RWPE2 (cell line): ENCODE results near the gene PSMD3.

ENCODE experiments used
- ATAC-seq: fragments of 200-7000 bp; cut with Tn5 transposase; 3 replicates; pipeline ENCODE4 v1.9.1; 2021; ENCODE audit warnings: low read depth
- DNase-seq: peaks from one replicate; pipeline ENCODE4 v3.0.0-alpha.2; 2020; ENCODE audit warnings: low spot score
- H3K27ac ChIP-seq: fragments of 450-650 bp; 2 replicates; pipeline ENCODE4 v1.5.1; 2017; ENCODE audit warnings: mild to moderate bottlenecking; ENCODE audit not compliant: poor library complexity, severe bottlenecking
- H3K27me3 ChIP-seq: fragments of 250-450 bp; sonication (Bioruptor Pico); 2 replicates; pipeline ENCODE4 v1.5.1; 2021; ENCODE audit warnings: mild to moderate bottlenecking, moderate library complexity; ENCODE audit not compliant: insufficient read depth, poor library complexity, severe bottlenecking
- H3K36me3 ChIP-seq: fragments of 250-450 bp; sonication (Bioruptor Pico); 2 replicates; pipeline ENCODE4 v1.5.1; 2020; ENCODE audit warnings: low read depth, mild to moderate bottlenecking, moderate library complexity
- H3K4me1 ChIP-seq: fragments of 250-450 bp; sonication (Bioruptor Pico); 2 replicates; pipeline ENCODE4 v1.5.1; 2021; ENCODE audit warnings: mild to moderate bottlenecking, moderate library complexity; ENCODE audit not compliant: insufficient read depth, poor library complexity, severe bottlenecking
- H3K4me3 ChIP-seq: fragments of 250-450 bp; sonication (Bioruptor Pico); 2 replicates; pipeline ENCODE4 v1.5.1; 2021; ENCODE audit warnings: mild to moderate bottlenecking, moderate library complexity; ENCODE audit not compliant: severe bottlenecking
- H3K9me3 ChIP-seq: fragments of 250-450 bp; sonication (Bioruptor Pico); 2 replicates; pipeline ENCODE4 v1.5.1; 2021; ENCODE audit warnings: mild to moderate bottlenecking, moderate library complexity; ENCODE audit not compliant: severe bottlenecking
- TF ChIP-seq, protein P1 (sequence below): fragments of 450-650 bp; IDR thresholded peaks from one replicate; pipeline ENCODE4 v1.5.1; 2017; ENCODE audit warnings: mild to moderate bottlenecking, moderate library complexity; ENCODE audit not compliant: poor library complexity, severe bottlenecking

Gene PSMD3

DNA sequence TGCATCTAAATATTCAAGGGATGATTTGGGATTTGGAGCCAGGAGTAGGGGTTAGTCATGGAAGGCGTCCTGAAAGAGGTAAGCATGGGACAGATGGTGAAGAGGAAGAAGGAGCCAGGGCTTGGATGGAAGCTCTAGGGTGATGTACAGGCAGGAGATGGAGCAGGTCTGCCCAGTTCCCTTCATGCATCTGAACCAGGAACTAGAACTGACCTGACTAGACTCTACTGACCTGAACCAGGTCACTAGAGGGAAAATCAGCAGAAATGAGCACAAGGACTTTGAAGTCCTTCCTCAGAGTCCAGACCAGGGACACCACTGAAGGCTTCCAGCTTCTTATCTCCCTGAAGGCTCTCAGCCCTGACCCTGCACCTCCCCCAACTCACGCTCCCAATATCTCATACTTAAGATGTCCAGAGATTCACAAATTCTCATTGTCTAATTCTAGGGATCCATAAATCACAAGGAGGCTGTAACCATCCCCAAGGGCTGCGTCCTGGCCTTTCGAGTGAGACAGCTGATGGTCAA is 9.5 kb upstream of the PSMD3 start:
- no peaks in the 10 kb centered on the region for H3K36me3 ChIP-seq
- H3K4me1 ChIP-seq, result peaks cover 4% of the 10 kb centered on the region
- no peak for ATAC-seq
- no peak overlapping the region for H3K27ac ChIP-seq
- DNase-seq, result no peak
- H3K9me3 ChIP-seq, result no peaks in the 10 kb centered on the region
- H3K27me3 ChIP-seq, result no peaks in the 10 kb centered on the region
- no peak overlapping the region for H3K4me3 ChIP-seq
- TF ChIP-seq, protein P1, sequence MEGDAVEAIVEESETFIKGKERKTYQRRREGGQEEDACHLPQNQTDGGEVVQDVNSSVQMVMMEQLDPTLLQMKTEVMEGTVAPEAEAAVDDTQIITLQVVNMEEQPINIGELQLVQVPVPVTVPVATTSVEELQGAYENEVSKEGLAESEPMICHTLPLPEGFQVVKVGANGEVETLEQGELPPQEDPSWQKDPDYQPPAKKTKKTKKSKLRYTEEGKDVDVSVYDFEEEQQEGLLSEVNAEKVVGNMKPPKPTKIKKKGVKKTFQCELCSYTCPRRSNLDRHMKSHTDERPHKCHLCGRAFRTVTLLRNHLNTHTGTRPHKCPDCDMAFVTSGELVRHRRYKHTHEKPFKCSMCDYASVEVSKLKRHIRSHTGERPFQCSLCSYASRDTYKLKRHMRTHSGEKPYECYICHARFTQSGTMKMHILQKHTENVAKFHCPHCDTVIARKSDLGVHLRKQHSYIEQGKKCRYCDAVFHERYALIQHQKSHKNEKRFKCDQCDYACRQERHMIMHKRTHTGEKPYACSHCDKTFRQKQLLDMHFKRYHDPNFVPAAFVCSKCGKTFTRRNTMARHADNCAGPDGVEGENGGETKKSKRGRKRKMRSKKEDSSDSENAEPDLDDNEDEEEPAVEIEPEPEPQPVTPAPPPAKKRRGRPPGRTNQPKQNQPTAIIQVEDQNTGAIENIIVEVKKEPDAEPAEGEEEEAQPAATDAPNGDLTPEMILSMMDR, result no peak

DNA sequence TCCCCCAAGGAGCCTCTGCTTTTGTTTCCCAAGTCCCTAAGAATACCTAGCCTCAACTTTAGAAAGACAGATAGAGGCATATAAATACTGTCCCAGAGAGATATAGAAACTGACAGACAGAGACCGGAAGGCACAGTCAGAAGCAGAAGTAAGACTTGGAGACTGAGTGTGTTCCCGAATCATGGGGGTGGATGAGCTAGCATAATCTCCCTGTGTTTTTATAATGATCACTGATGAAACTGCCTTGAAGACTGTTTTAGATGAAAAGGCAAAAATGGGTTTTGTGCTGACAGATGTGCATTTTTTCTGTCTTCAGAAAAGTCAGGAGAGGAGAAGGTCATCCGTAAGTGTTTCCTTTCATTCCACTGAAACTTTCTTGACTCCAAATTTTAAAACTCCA is 8.3 kb upstream of the PSMD3 start:
- no peak overlapping the region for H3K27ac ChIP-seq
- DNase-seq (no peak), ATAC-seq (no peak)
- no peaks in the 10 kb centered on the region for H3K9me3 ChIP-seq
- H3K36me3 ChIP-seq, result no peaks in the 10 kb centered on the region
- TF ChIP-seq, protein P1, result no peak
- H3K4me1 ChIP-seq, result peaks cover 4% of the 10 kb centered on the region
- H3K27me3 ChIP-seq, result no peaks in the 10 kb centered on the region
- no peak overlapping the region for H3K4me3 ChIP-seq

DNA sequence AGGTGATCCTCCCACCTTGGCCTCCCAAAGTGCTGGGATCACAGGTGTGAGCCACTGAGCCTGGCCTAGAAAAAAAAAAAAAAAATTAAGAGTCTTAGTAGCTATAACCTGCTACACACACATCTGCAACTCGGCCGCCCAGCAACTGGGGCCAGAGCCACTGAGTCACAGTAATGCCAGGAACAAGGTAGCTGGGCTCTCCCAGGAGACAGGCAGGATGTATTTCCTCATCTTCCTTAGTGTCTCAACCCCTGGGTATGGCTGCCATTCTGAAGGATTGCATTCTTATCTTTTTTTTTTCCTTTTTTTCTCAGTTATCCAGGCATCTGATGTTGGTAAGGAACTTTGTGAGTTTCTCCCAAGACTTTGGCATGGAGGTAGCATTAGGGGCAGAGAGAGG is 7.1 kb upstream of the PSMD3 start:
- Histone ChIP-seq H3K4me1 (peaks cover 4% of the 10 kb centered on the region), H3K27ac (peak overlapping the region; percentile 31), H3K36me3 (no peaks in the 10 kb centered on the region), H3K9me3 (no peaks in the 10 kb centered on the region), H3K4me3 (no peak overlapping the region), H3K27me3 (no peaks in the 10 kb centered on the region)
- TF ChIP-seq, protein P1, result no peak
- no peak for DNase-seq
- peak; percentile 78 for ATAC-seq

DNA sequence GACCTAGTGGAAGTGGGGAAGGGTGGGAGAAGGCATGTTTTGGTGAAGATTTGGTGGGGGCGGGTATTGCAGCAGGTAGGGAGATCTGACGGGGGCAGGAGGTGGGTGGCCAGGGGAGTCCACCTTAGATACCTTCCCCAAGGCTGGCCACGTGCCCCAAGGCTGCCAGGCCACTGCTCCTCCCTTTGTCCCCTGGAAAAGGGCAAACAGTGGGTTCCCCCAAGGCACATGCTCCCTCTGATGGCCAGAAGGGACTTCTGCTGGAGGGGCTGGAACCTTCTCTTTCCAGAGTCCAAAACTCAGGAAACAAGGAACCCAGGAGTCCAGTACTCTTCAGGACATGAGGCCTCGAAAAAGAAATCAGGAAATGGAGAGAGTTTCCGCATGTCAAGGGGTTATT is 6.2 kb upstream of the PSMD3 start:
- no peaks in the 10 kb centered on the region for H3K9me3 ChIP-seq
- ATAC-seq (no peak), DNase-seq (no peak)
- no peaks in the 10 kb centered on the region for H3K36me3 ChIP-seq
- no peaks in the 10 kb centered on the region for H3K27me3 ChIP-seq
- no peak overlapping the region for H3K4me3 ChIP-seq
- H3K4me1 ChIP-seq, result peaks cover 9% of the 10 kb centered on the region
- peak overlapping the region; percentile 31 for H3K27ac ChIP-seq
- TF ChIP-seq, protein P1, result no peak

DNA sequence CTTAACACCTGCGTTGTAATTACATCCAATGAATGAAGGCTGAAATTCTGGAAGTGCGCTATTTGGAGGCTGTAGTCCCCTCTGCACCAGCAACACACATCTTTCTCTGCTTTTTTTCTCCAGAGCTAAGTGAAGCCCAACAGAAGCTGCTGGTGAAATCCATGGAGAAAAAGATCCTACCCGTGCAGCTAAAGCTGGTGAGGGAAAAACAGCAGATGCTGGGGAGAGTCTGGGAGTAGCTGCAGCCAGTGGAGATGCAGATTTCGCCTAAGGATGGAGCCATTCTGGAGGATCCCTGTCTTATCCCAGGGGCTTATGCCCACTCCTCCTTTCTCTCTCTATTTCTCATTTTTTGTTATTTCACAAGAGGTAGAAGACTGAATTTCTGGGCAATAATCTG is 4.8 kb upstream of the PSMD3 start:
- H3K4me3 ChIP-seq, result no peak overlapping the region
- H3K4me1 ChIP-seq, result peaks cover 16% of the 10 kb centered on the region
- no peak for ATAC-seq
- TF ChIP-seq, protein P1, result no peak
- no peaks in the 10 kb centered on the region for H3K36me3 ChIP-seq
- no peak for DNase-seq
- H3K27ac ChIP-seq, result no peak overlapping the region
- H3K27me3 ChIP-seq, result no peaks in the 10 kb centered on the region
- no peaks in the 10 kb centered on the region for H3K9me3 ChIP-seq
